NK-92 treated with Interleukin-12 subunit alpha and Interleukin-12 subunit beta, amount 100 ng/mL, for 24 hours (cell line): ENCODE results near the gene GYS2.

Source experiments
- DNase-seq: peaks from one replicate; lab custom pipeline; 2025; lab: John Stamatoyannopoulos, UW

Gene GYS2

GRCh38 chr12:21502164-21502496 is 102.5 kb downstream of the GYS2 start:
- DNase-seq: peak; percentile 3

- DNase-seq: peak; percentile 63
These were observed 103.1 kb downstream of the GYS2 start, which contains the start of the genes GOLT1B and RECQL for GRCh38 chr12:21501258-21502163. Gene GOLT1B (plus strand): TSS chr12:21501789. CDS start chr12:21501924, 135 bp downstream. Gene RECQL (minus strand): TSS chr12:21501635. CDS start chr12:21499570, 2,065 bp downstream.

GRCh38 chr12:21500786-21501257 is 103.8 kb downstream of the GYS2 start:
- no peak for DNase-seq

- DNase-seq: no peak
These were observed 104.9 kb downstream of the GYS2 start for GRCh38 chr12:21499765-21500164.
